Measurements from ENCODE around the gene IPP. TPM values are rescaled to one million over a fixed set of nuclear protein-coding genes. Genes with fewer than 3 reads are reported as not detected.

IPP gene
- total RNA-seq, 3 donors from 2014 or later (not counting 1 experiment from before 2014, with no cell fraction given) = 15.3 to 20.8 (median 19.1) TPM

DNA sequence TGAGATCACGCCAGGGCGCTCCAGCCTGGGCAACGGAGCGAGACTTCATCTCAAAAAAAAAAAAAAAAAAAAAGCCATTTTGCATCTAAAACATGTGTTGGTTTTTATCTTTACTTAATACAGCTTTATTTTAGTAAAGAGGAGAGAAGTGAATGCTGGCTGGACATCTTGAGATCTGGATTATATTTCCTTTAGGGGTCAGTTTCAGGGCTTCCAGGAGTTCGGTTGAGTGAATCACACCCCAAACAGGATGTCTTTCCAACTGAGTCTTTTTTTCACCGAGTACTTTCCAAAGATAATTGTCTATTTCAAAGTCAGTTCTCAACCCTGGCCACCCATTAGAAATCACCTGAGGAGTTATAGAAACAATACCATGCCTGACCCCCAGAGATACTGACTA lies 16.6 kb upstream of the IPP start:
- 93% methylated on average over 2 of the region's 6 CpGs for WGBS (ENCODE audit: insufficient coverage)
- no peaks in the 10 kb centered on the region for H3K9me3 Mint-ChIP-seq
- no peaks in the 10 kb centered on the region for H3K36me3 Mint-ChIP-seq

DNA sequence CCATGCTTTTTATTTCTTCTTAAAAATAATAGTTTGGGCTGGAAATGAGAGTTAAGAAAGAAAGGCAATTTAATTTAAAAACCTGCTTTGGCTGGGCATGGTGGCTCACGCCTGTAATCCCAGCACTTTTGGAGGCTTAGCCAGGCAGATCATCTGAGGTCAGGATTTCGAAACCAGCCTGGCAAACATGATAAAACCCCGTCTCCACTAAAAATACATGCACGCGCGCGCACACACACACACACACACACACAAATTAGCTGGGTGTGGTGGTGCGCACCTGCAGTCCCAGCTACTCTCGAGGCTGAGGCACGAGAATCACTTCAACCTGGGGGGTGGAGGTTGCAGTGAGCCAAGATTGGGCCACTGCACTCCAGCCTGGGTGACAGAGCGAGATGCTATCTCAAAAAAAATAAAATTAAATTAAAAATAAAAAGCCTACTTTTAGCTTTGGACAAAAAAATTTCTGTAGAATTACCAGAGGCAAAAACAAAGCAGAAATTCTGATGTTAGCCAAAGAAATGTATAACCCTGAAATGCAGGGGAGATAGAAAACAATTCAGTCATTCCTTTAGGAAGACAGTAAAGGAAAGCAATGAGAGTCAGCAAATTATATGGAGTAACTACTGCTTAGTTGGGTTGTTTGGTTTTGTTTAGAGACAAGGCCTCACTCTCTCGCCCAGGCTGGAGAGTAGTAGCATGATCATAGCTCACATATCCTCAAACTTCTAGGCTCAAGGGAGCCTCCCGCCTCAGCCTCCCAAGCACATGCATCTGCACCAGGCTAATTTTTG lies 15.7 kb upstream of the IPP start:
- Histone ChIP-seq H3K27ac (ENCODE audit: low read length) (no peak overlapping the region), H3K4me1 (ENCODE audit: control insufficient read depth, insufficient read depth, low read length) (no peaks in the 10 kb centered on the region), H3K36me3 (ENCODE audit: control insufficient read depth, insufficient read depth, low read length) (no peaks in the 10 kb centered on the region), H3K27me3 (ENCODE audit: control insufficient read depth, insufficient read depth, low read length) (no peaks in the 10 kb centered on the region), H3K9me3 (ENCODE audit: control insufficient read depth, insufficient read depth, low read length) (no peaks in the 10 kb centered on the region), H3K4me3 (ENCODE audit: low read length) (no peak overlapping the region)
- Mint-ChIP-seq H3K4me3 (no peak overlapping the region), H3K9me3 (no peaks in the 10 kb centered on the region), H3K27ac (no peak overlapping the region), H3K36me3 (no peaks in the 10 kb centered on the region), H3K4me1 (no peaks in the 10 kb centered on the region), H3K27me3 (ENCODE audit: low read depth in 2 of 2) (peaks cover 0 to 2% of the 10 kb centered on the region in 2 donors)
- TF ChIP-seq, protein P1, sequence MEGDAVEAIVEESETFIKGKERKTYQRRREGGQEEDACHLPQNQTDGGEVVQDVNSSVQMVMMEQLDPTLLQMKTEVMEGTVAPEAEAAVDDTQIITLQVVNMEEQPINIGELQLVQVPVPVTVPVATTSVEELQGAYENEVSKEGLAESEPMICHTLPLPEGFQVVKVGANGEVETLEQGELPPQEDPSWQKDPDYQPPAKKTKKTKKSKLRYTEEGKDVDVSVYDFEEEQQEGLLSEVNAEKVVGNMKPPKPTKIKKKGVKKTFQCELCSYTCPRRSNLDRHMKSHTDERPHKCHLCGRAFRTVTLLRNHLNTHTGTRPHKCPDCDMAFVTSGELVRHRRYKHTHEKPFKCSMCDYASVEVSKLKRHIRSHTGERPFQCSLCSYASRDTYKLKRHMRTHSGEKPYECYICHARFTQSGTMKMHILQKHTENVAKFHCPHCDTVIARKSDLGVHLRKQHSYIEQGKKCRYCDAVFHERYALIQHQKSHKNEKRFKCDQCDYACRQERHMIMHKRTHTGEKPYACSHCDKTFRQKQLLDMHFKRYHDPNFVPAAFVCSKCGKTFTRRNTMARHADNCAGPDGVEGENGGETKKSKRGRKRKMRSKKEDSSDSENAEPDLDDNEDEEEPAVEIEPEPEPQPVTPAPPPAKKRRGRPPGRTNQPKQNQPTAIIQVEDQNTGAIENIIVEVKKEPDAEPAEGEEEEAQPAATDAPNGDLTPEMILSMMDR (IDR thresholded peaks at IDR 0.05) = no peak
- intact Hi-C loops (cut with micrococcal nuclease) = no loop called here
- ATAC-seq (no peak), DNase-seq (no peak)
- WGBS (ENCODE audit: insufficient coverage) = 94% methylated on average over 7 of the region's 13 CpGs

More for the DNA sequence above, 16.6 kb upstream of the IPP start:
- Histone ChIP-seq H3K27ac (ENCODE audit: low read length) (no peak overlapping the region), H3K36me3 (ENCODE audit: control insufficient read depth, insufficient read depth, low read length) (no peaks in the 10 kb centered on the region), H3K4me1 (ENCODE audit: control insufficient read depth, insufficient read depth, low read length) (no peaks in the 10 kb centered on the region), H3K4me3 (ENCODE audit: low read length) (no peak overlapping the region), H3K27me3 (ENCODE audit: control insufficient read depth, insufficient read depth, low read length) (no peaks in the 10 kb centered on the region), H3K9me3 (ENCODE audit: control insufficient read depth, insufficient read depth, low read length) (no peaks in the 10 kb centered on the region)
- TF ChIP-seq, protein P1 (IDR thresholded peaks at IDR 0.05) = no peak
- intact Hi-C loops (cut with micrococcal nuclease) = no loop called here
- Mint-ChIP-seq H3K4me1 (no peaks in the 10 kb centered on the region), H3K27me3 (ENCODE audit: low read depth in 2 of 2) (no peaks in the 10 kb centered on the region), H3K27ac (no peak overlapping the region), H3K4me3 (no peak overlapping the region)
- ATAC-seq (no peak), DNase-seq (no peak)

DNA sequence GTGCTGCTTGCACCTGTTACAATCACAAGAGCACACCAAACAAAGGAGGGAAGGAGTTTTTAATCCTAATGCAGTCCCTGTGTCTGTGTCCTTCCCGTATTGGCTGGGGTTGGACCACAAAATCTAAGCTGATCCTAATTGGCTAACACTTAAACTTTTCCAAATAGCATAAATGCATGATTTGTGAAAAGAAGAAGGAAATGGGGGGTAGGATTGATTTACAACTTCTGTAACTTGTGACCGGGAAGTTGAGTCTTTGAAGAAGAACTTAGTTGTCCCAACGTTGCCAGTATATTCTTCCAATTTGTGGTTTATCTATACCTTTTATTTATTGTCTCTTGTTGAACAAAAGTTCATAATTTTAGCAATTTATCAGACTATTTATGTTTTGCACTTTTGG lies 11.8 kb upstream of the IPP start:
- Histone ChIP-seq H3K9me3 (ENCODE audit: control insufficient read depth, insufficient read depth, low read length) (no peaks in the 10 kb centered on the region), H3K27me3 (ENCODE audit: control insufficient read depth, insufficient read depth, low read length) (no peaks in the 10 kb centered on the region), H3K36me3 (ENCODE audit: control insufficient read depth, insufficient read depth, low read length) (no peaks in the 10 kb centered on the region), H3K27ac (ENCODE audit: low read length) (no peak overlapping the region), H3K4me3 (ENCODE audit: low read length) (no peak overlapping the region), H3K4me1 (ENCODE audit: control insufficient read depth, insufficient read depth, low read length) (no peaks in the 10 kb centered on the region)
- Mint-ChIP-seq H3K27ac (no peak overlapping the region), H3K27me3 (ENCODE audit: low read depth in 2 of 2) (peaks cover 10 to 13% of the 10 kb centered on the region in 2 donors), H3K9me3 (no peaks in the 10 kb centered on the region), H3K36me3 (no peaks in the 10 kb centered on the region), H3K4me3 (no peak overlapping the region), H3K4me1 (no peaks in the 10 kb centered on the region)
- TF ChIP-seq, protein P1 (IDR thresholded peaks at IDR 0.05) = no peak
- intact Hi-C loops (cut with micrococcal nuclease) = no loop called here
- no CpG with 5 or more reads among the region's 3 CpGs for WGBS (ENCODE audit: insufficient coverage)
- ATAC-seq = no peak
- DNase-seq = no peak

DNA sequence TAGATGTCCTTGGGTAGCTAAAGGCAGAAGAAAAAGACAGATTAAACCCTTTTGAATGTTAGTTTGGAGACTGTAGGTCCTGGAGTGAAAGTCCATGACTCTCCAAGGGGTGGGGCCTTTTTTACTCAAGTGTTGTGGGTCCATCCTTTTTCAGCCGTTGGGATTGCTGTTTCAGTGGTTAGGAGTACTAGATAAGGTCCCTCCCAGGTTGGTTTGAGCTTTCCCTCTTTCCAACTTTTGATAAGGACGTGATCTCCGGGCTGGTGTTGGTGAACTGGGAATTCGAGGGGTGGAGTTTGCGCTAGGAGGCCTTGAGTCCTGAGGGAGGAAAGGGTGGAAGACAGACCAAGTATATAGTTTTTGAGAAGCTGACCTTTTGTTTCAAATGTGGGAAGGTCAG lies 5.2 kb upstream of the IPP start:
- TF ChIP-seq, protein P1 (IDR thresholded peaks at IDR 0.05) = no peak
- Histone ChIP-seq H3K36me3 (ENCODE audit: control insufficient read depth, insufficient read depth, low read length) (no peaks in the 10 kb centered on the region), H3K27ac (ENCODE audit: low read length) (no peak overlapping the region), H3K4me1 (ENCODE audit: control insufficient read depth, insufficient read depth, low read length) (peaks cover 11% of the 10 kb centered on the region), H3K9me3 (ENCODE audit: control insufficient read depth, insufficient read depth, low read length) (no peaks in the 10 kb centered on the region), H3K4me3 (ENCODE audit: low read length) (no peak overlapping the region), H3K27me3 (ENCODE audit: control insufficient read depth, insufficient read depth, low read length) (no peaks in the 10 kb centered on the region)
- Mint-ChIP-seq H3K9me3 (no peaks in the 10 kb centered on the region), H3K4me1 (peaks cover 0 to 6% of the 10 kb centered on the region in 2 donors), H3K4me3 (no peak overlapping the region), H3K36me3 (no peaks in the 10 kb centered on the region), H3K27ac (no peak overlapping the region), H3K27me3 (ENCODE audit: low read depth in 2 of 2) (peaks cover 9 to 13% of the 10 kb centered on the region in 2 donors)
- intact Hi-C loops (cut with micrococcal nuclease) = no loop called here
- WGBS (ENCODE audit: insufficient coverage) = 96% methylated on average over 5 of the region's 5 CpGs
- ATAC-seq (no peak), DNase-seq (no peak)
